ENCODE results near the gene NSUN2.
"Not testable (repeated sequence)": the region's sequence is repeated elsewhere in the genome, so short reads cannot be mapped to it uniquely, and the experiment has no call there.

Gene NSUN2

GRCh38 chr5:6573651-6574101 lies 59.2 kb downstream of the NSUN2 start:
- ATAC-seq = peak; percentile 25
- H3K27me3 Mint-ChIP-seq = peaks cover 38% of the 10 kb centered on the region
- no peaks in the 10 kb centered on the region for H3K4me1 Mint-ChIP-seq
- H3K9me3 Mint-ChIP-seq = no peaks in the 10 kb centered on the region
- no peaks in the 10 kb centered on the region for H3K36me3 Mint-ChIP-seq
- H3K4me3 Mint-ChIP-seq = no peak overlapping the region
- H3K27ac Mint-ChIP-seq = no peak overlapping the region

GRCh38 chr5:6572825-6573380 lies 59.9 kb downstream of the NSUN2 start:
- Mint-ChIP-seq H3K4me3 (no peak overlapping the region), H3K4me1 (no peaks in the 10 kb centered on the region), H3K27me3 (peaks cover 44% of the 10 kb centered on the region), H3K36me3 (no peaks in the 10 kb centered on the region), H3K9me3 (no peaks in the 10 kb centered on the region), H3K27ac (no peak overlapping the region)
- ATAC-seq = no peak

GRCh38 chr5:6572086-6572824 lies 60.6 kb downstream of the NSUN2 start:
- ATAC-seq = peak; percentile 38
- Mint-ChIP-seq H3K36me3 (no peaks in the 10 kb centered on the region), H3K27me3 (peaks cover 51% of the 10 kb centered on the region), H3K9me3 (no peaks in the 10 kb centered on the region), H3K4me1 (no peaks in the 10 kb centered on the region), H3K4me3 (no peak overlapping the region), H3K27ac (no peak overlapping the region)

GRCh38 chr5:6571607-6572006 lies 61.2 kb downstream of the NSUN2 start:
- H3K9me3 Mint-ChIP-seq, H3K4me1 Mint-ChIP-seq, H3K4me3 Mint-ChIP-seq, H3K27ac Mint-ChIP-seq, ATAC-seq, H3K36me3 Mint-ChIP-seq: not testable (repeated sequence)
- peaks cover 52% of the 10 kb centered on the region for H3K27me3 Mint-ChIP-seq

GRCh38 chr5:6570530-6570929 lies 62.3 kb downstream of the NSUN2 start:
- Mint-ChIP-seq H3K4me1 (no peaks in the 10 kb centered on the region), H3K27ac (no peak overlapping the region), H3K4me3 (no peak overlapping the region), H3K9me3 (no peaks in the 10 kb centered on the region), H3K27me3 (peaks cover 50% of the 10 kb centered on the region), H3K36me3 (no peaks in the 10 kb centered on the region)
- no peak for ATAC-seq

GRCh38 chr5:6568889-6569288 lies 64.0 kb downstream of the NSUN2 start:
- H3K27ac Mint-ChIP-seq = no peak overlapping the region
- H3K4me1 Mint-ChIP-seq = no peaks in the 10 kb centered on the region
- H3K36me3 Mint-ChIP-seq = no peaks in the 10 kb centered on the region
- H3K9me3 Mint-ChIP-seq = no peaks in the 10 kb centered on the region
- no peak overlapping the region for H3K4me3 Mint-ChIP-seq
- ATAC-seq = no peak
- peaks cover 45% of the 10 kb centered on the region for H3K27me3 Mint-ChIP-seq

- Mint-ChIP-seq H3K4me3 (no peak overlapping the region), H3K27ac (no peak overlapping the region), H3K27me3 (peaks cover 40% of the 10 kb centered on the region), H3K4me1 (no peaks in the 10 kb centered on the region), H3K9me3 (no peaks in the 10 kb centered on the region), H3K36me3 (no peaks in the 10 kb centered on the region)
- no peak for ATAC-seq
Measured at GRCh38 chr5:6568383-6568782, 64.5 kb downstream of the NSUN2 start.

- H3K4me3 Mint-ChIP-seq = no peak overlapping the region
- H3K36me3 Mint-ChIP-seq = no peaks in the 10 kb centered on the region
- H3K27ac Mint-ChIP-seq = no peak overlapping the region
- H3K4me1 Mint-ChIP-seq = no peaks in the 10 kb centered on the region
- ATAC-seq = no peak
- H3K27me3 Mint-ChIP-seq = peaks cover 37% of the 10 kb centered on the region
- no peaks in the 10 kb centered on the region for H3K9me3 Mint-ChIP-seq
Measured at GRCh38 chr5:6567835-6568234, 65.0 kb downstream of the NSUN2 start.

- Mint-ChIP-seq H3K4me3 (no peak overlapping the region), H3K9me3 (no peaks in the 10 kb centered on the region), H3K4me1 (no peaks in the 10 kb centered on the region), H3K27me3 (peaks cover 37% of the 10 kb centered on the region), H3K36me3 (no peaks in the 10 kb centered on the region), H3K27ac (no peak overlapping the region)
- no peak for ATAC-seq
Measured at GRCh38 chr5:6567068-6567467, 65.8 kb downstream of the NSUN2 start.

GRCh38 chr5:6565492-6565891 lies 67.4 kb downstream of the NSUN2 start:
- Mint-ChIP-seq H3K4me3 (no peak overlapping the region), H3K27ac (no peak overlapping the region), H3K27me3 (peaks cover 31% of the 10 kb centered on the region), H3K36me3 (no peaks in the 10 kb centered on the region), H3K4me1 (no peaks in the 10 kb centered on the region), H3K9me3 (no peaks in the 10 kb centered on the region)
- no peak for ATAC-seq

GRCh38 chr5:6557807-6558575 lies 74.9 kb downstream of the NSUN2 start:
- no peaks in the 10 kb centered on the region for H3K36me3 Mint-ChIP-seq
- no peak overlapping the region for H3K4me3 Mint-ChIP-seq
- H3K27ac Mint-ChIP-seq = no peak overlapping the region
- H3K9me3 Mint-ChIP-seq = no peaks in the 10 kb centered on the region
- H3K27me3 Mint-ChIP-seq = peaks cover 37% of the 10 kb centered on the region
- no peaks in the 10 kb centered on the region for H3K4me1 Mint-ChIP-seq
- ATAC-seq = no peak

GRCh38 chr5:6556802-6557102 lies 76.1 kb downstream of the NSUN2 start:
- Mint-ChIP-seq H3K27me3 (peaks cover 41% of the 10 kb centered on the region), H3K9me3 (no peaks in the 10 kb centered on the region), H3K4me1 (no peaks in the 10 kb centered on the region), H3K36me3 (no peaks in the 10 kb centered on the region), H3K4me3 (no peak overlapping the region), H3K27ac (no peak overlapping the region)
- no peak for ATAC-seq

GRCh38 chr5:6556089-6556801 lies 76.6 kb downstream of the NSUN2 start:
- no peaks in the 10 kb centered on the region for H3K4me1 Mint-ChIP-seq
- no peaks in the 10 kb centered on the region for H3K9me3 Mint-ChIP-seq
- H3K4me3 Mint-ChIP-seq = no peak overlapping the region
- no peaks in the 10 kb centered on the region for H3K36me3 Mint-ChIP-seq
- ATAC-seq = no peak
- no peak overlapping the region for H3K27ac Mint-ChIP-seq
- peaks cover 42% of the 10 kb centered on the region for H3K27me3 Mint-ChIP-seq

GRCh38 chr5:6554812-6555211 lies 78.0 kb downstream of the NSUN2 start:
- no peaks in the 10 kb centered on the region for H3K4me1 Mint-ChIP-seq
- no peak overlapping the region for H3K4me3 Mint-ChIP-seq
- no peak for ATAC-seq
- H3K27ac Mint-ChIP-seq = no peak overlapping the region
- no peaks in the 10 kb centered on the region for H3K36me3 Mint-ChIP-seq
- peaks cover 53% of the 10 kb centered on the region for H3K27me3 Mint-ChIP-seq
- no peaks in the 10 kb centered on the region for H3K9me3 Mint-ChIP-seq

GRCh38 chr5:6553972-6554371 lies 78.9 kb downstream of the NSUN2 start:
- Mint-ChIP-seq H3K9me3 (no peaks in the 10 kb centered on the region), H3K4me3 (no peak overlapping the region), H3K27me3 (peaks cover 53% of the 10 kb centered on the region), H3K4me1 (no peaks in the 10 kb centered on the region), H3K36me3 (no peaks in the 10 kb centered on the region), H3K27ac (no peak overlapping the region)
- ATAC-seq = no peak
